Aorta (tissue), 5 donors: ENCODE data around the gene FPR3. TPM values are rescaled to one million over a fixed set of nuclear protein-coding genes. Genes with fewer than 3 reads are reported as not detected.

Experiments used
- ATAC-seq: fragments of 200-7000 bp; cut with Tn5 transposase; one replicate; pipeline ENCODE4 v1.9.1; 2022; ENCODE audit warnings: moderate library complexity; ENCODE audit not compliant: low FRiP score
- DNase-seq, 2 donors: peaks; one replicate each; pipeline ENCODE4 v3.0.0-alpha.2; 2020
- H3K27ac ChIP-seq, 2 donors: one replicate each; pipeline ENCODE4 v1.5.1; 2013; ENCODE audit warnings: low read length in 2 of 2, mild to moderate bottlenecking in 2 of 2, moderate library complexity in 2 of 2, control low read depth in 1 of 2, inconsistent platforms in 1 of 2, low read depth in 1 of 2
- H3K27me3 ChIP-seq, 2 donors: one replicate each; pipeline ENCODE4 v1.6.1; 2013; ENCODE audit warnings: control low read depth in 1 of 2, low read length in 1 of 2, mild to moderate bottlenecking in 1 of 2, moderate library complexity in 1 of 2; ENCODE audit not compliant: insufficient read depth in 2 of 2, control insufficient read depth in 1 of 2
- H3K36me3 ChIP-seq, 2 donors: one replicate each; pipeline ENCODE4 v1.6.1; 2013; ENCODE audit warnings: control low read depth in 1 of 2, low read length in 1 of 2, mild to moderate bottlenecking in 1 of 2; ENCODE audit not compliant: insufficient read depth in 2 of 2, control insufficient read depth in 1 of 2
- H3K4me1 ChIP-seq, 2 donors: one replicate each; pipeline ENCODE4 v1.6.1; 2013; ENCODE audit warnings: low read length in 2 of 2, control low read depth in 1 of 2, mild to moderate bottlenecking in 1 of 2, moderate library complexity in 1 of 2; ENCODE audit not compliant: insufficient read depth in 2 of 2, control insufficient read depth in 1 of 2
- H3K4me3 ChIP-seq, 2 donors: one replicate each; pipeline ENCODE4 v1.5.1; 2013; ENCODE audit warnings: low read length in 2 of 2, control low read depth in 1 of 2, mild to moderate bottlenecking in 1 of 2
- H3K9me3 ChIP-seq: one replicate; pipeline ENCODE4 v1.6.1; 2013; ENCODE audit warnings: mild to moderate bottlenecking, low read length; ENCODE audit not compliant: control insufficient read depth
- WGBS, 2 donors: extraction: QIAGEN DNeasy Blood & Tissue Kit; methylation state at CpG; one replicate each; pipeline ENCODE4 v1.1.7; 2013; 5-methylcytosine and 5-hydroxymethylcytosine counted together
- intact Hi-C, 2 donors: fragments of 100-400 bp; cut with DNase I; formaldehyde crosslinking; loops; one replicate each; pipeline versions ENCODE4 v1.14.2 to v1.15.0; 2022
- polyA plus RNA-seq, 2 donors: library from polyadenylated mRNA; stranded (reverse); fragments of 200-250 nt; gene quantifications; one replicate each; pipeline ENCODE4 v1.2.3, GENCODE V29; 2013
- total RNA-seq, 2 donors: library from RNA; stranded (reverse); fragmentation: NEBNext Ultra II Directional; extraction: Animal tissue kit (Norgen Biotek cat#: 25700); gene quantifications; one replicate each; pipeline ENCODE4 v1.2.1, GENCODE V29; 2021
- donor health status: healthy with polysubstance abuse.
- donor health status: Bipolar disorder and iron deficiency.
- donor health status: DM: no; HTN: no; CAD: no.
- donor health status: DM: no; HTN: no; CAD: no.
- donor health status: DM: yes; HTN: yes; CAD: no.

Gene FPR3
- total and polyA plus RNA-seq, 4 donors, result 1.7 to 25.1 (median 16.5) TPM

GRCh38 chr19:51788029-51788428 is 6.9 kb upstream of the FPR3 start:
- Histone ChIP-seq H3K9me3 (peaks cover 2% of the 10 kb centered on the region), H3K27ac (no peak overlapping the region), H3K4me3 (no peak overlapping the region), H3K36me3 (no peaks in the 10 kb centered on the region), H3K4me1 (no peaks in the 10 kb centered on the region), H3K27me3 (peaks cover 0 to 1% of the 10 kb centered on the region in 2 donors)
- intact Hi-C loops, result no loop called here
- ATAC-seq (no peak), DNase-seq (no peak)
- WGBS, 2 donors, result 70 to 84% methylated on average over 2 of the region's 2 CpGs

- H3K27ac ChIP-seq, result no peak overlapping the region
- intact Hi-C loops, result no loop called here
These were observed 5.7 kb upstream of the FPR3 start for GRCh38 chr19:51789061-51789795.

GRCh38 chr19:51792932-51793331 is 2.0 kb upstream of the FPR3 start:
- no peaks in the 10 kb centered on the region for H3K4me1 ChIP-seq
- no peaks in the 10 kb centered on the region for H3K36me3 ChIP-seq
- intact Hi-C loops, result no loop called here
- DNase-seq (no peak), ATAC-seq (no peak)
- no peak overlapping the region for H3K27ac ChIP-seq
- H3K9me3 ChIP-seq, result peaks cover 2% of the 10 kb centered on the region
- WGBS, 2 donors, result 67 to 81% methylated on average over 2 of the region's 2 CpGs
- no peak overlapping the region for H3K4me3 ChIP-seq
- H3K27me3 ChIP-seq, result peaks cover 0 to 1% of the 10 kb centered on the region in 2 donors

More at GRCh38 chr19:51789061-51789795, 5.7 kb upstream of the FPR3 start:
- Histone ChIP-seq H3K27me3 (peaks cover 0 to 1% of the 10 kb centered on the region in 2 donors), H3K9me3 (peaks cover 2% of the 10 kb centered on the region), H3K4me1 (no peaks in the 10 kb centered on the region), H3K36me3 (no peaks in the 10 kb centered on the region), H3K4me3 (no peak overlapping the region)
- 83 to 85% methylated on average over 6 of the region's 6 CpGs for WGBS, 2 donors
- ATAC-seq (no peak), DNase-seq (no peak)

- ATAC-seq (no peak), DNase-seq (no peak)
- Histone ChIP-seq H3K4me3 (no peak overlapping the region), H3K36me3 (no peaks in the 10 kb centered on the region), H3K27ac (no peak overlapping the region), H3K4me1 (no peaks in the 10 kb centered on the region), H3K9me3 (peaks cover 2% of the 10 kb centered on the region), H3K27me3 (peaks cover 0 to 1% of the 10 kb centered on the region in 2 donors)
- WGBS, 2 donors, result 77 to 85% methylated on average over 2 of the region's 2 CpGs
- intact Hi-C loops, result no loop called here
These were observed 963 bp upstream of the FPR3 start for GRCh38 chr19:51793994-51794393.

GRCh38 chr19:51796195-51796679 is 1.3 kb downstream of the FPR3 start:
- DNase-seq (peak in 1 of 2 donors; percentile 72), ATAC-seq (no peak)
- Histone ChIP-seq H3K4me1 (no peaks in the 10 kb centered on the region), H3K27ac (no peak overlapping the region), H3K36me3 (no peaks in the 10 kb centered on the region), H3K9me3 (peaks cover 2% of the 10 kb centered on the region), H3K4me3 (no peak overlapping the region), H3K27me3 (peaks cover 0 to 1% of the 10 kb centered on the region in 2 donors)
- intact Hi-C loops, result no loop called here
- 85 to 89% methylated on average over 8 of the region's 8 CpGs for WGBS, 2 donors

- Histone ChIP-seq H3K27ac (no peak overlapping the region), H3K4me1 (no peaks in the 10 kb centered on the region)
- DNase-seq, result no peak
These were observed 2.5 kb downstream of the FPR3 start for GRCh38 chr19:51797480-51797879.

GRCh38 chr19:51798062-51798461 is 3.1 kb downstream of the FPR3 start:
- 73 to 77% methylated on average over 3 of the region's 3 CpGs for WGBS, 2 donors
- H3K27ac ChIP-seq, result no peak overlapping the region
- ATAC-seq (no peak), DNase-seq (no peak)
- intact Hi-C loops, result no loop called here
- no peaks in the 10 kb centered on the region for H3K9me3 ChIP-seq
- no peaks in the 10 kb centered on the region for H3K4me1 ChIP-seq
- H3K27me3 ChIP-seq, result no peaks in the 10 kb centered on the region
- H3K4me3 ChIP-seq, result no peak overlapping the region
- no peaks in the 10 kb centered on the region for H3K36me3 ChIP-seq

More at GRCh38 chr19:51797480-51797879, 2.5 kb downstream of the FPR3 start:
- ATAC-seq, result no peak
- 75 to 80% methylated on average over 5 of the region's 5 CpGs for WGBS, 2 donors
- Histone ChIP-seq H3K27me3 (no peaks in the 10 kb centered on the region), H3K4me3 (no peak overlapping the region), H3K36me3 (no peaks in the 10 kb centered on the region), H3K9me3 (peaks cover 2% of the 10 kb centered on the region)
- intact Hi-C loops, result no loop called here

- WGBS, 2 donors, result 45 to 56% methylated on average over 20 of the region's 20 CpGs
These were observed 4.2 kb downstream of the FPR3 start for GRCh38 chr19:51799034-51799773.

More at GRCh38 chr19:51799034-51799773, 4.2 kb downstream of the FPR3 start:
- no peak overlapping the region for H3K4me3 ChIP-seq
- H3K4me1 ChIP-seq, result no peaks in the 10 kb centered on the region
- intact Hi-C loops, result no loop called here
- H3K27me3 ChIP-seq, result no peaks in the 10 kb centered on the region
- ATAC-seq (peak; percentile 92), DNase-seq (peak; percentile 88 to 94)
- H3K27ac ChIP-seq, result peak overlapping the region in 1 of 2 donors; percentile 26
- H3K9me3 ChIP-seq, result no peaks in the 10 kb centered on the region
- no peaks in the 10 kb centered on the region for H3K36me3 ChIP-seq
